OCI-M1 (cell line): ENCODE measurements around the gene PREX1.

Source experiments
- DNase-seq: peaks from one replicate; lab custom pipeline; 2025; lab: John Stamatoyannopoulos, UW

The PREX1 gene

GRCh38 chr20:48736231-48736630 is 91.6 kb downstream of the PREX1 start:
- no peak for DNase-seq

- DNase-seq = no peak
Measured at GRCh38 chr20:48735112-48735511, 92.7 kb downstream of the PREX1 start.

- no peak for DNase-seq
Measured at GRCh38 chr20:48734104-48734749, 93.6 kb downstream of the PREX1 start.

- DNase-seq = peak; percentile 18
Measured at GRCh38 chr20:48733296-48733790, 94.5 kb downstream of the PREX1 start.

- DNase-seq = no peak
Measured at GRCh38 chr20:48732081-48732829, 95.5 kb downstream of the PREX1 start.

GRCh38 chr20:48731536-48731935 is 96.3 kb downstream of the PREX1 start:
- DNase-seq = no peak

- no peak for DNase-seq
Measured at GRCh38 chr20:48730977-48731376, 96.8 kb downstream of the PREX1 start.

GRCh38 chr20:48729538-48729937 is 98.3 kb downstream of the PREX1 start:
- DNase-seq = no peak

- DNase-seq = no peak
Measured at GRCh38 chr20:48728042-48728825, 99.6 kb downstream of the PREX1 start.

GRCh38 chr20:48727226-48727625 is 100.6 kb downstream of the PREX1 start:
- DNase-seq = no peak

GRCh38 chr20:48725555-48725991 is 102.2 kb downstream of the PREX1 start:
- peak; percentile 38 for DNase-seq

GRCh38 chr20:48724891-48725554 is 102.8 kb downstream of the PREX1 start:
- no peak for DNase-seq

GRCh38 chr20:48724382-48724781 is 103.4 kb downstream of the PREX1 start:
- no peak for DNase-seq

- no peak for DNase-seq
Measured at GRCh38 chr20:48723308-48724264, 104.2 kb downstream of the PREX1 start.

- no peak for DNase-seq
Measured at GRCh38 chr20:48722737-48723191, 105.0 kb downstream of the PREX1 start.

- DNase-seq = peak; percentile 83
Measured at GRCh38 chr20:48722002-48722731, 105.6 kb downstream of the PREX1 start.

- DNase-seq = no peak
Measured at GRCh38 chr20:48721324-48722001, 106.3 kb downstream of the PREX1 start.

- DNase-seq = no peak
Measured at GRCh38 chr20:48720256-48720985, 107.4 kb downstream of the PREX1 start.
